Measurements from ENCODE around the gene MAP4K4.

Gene MAP4K4

DNA sequence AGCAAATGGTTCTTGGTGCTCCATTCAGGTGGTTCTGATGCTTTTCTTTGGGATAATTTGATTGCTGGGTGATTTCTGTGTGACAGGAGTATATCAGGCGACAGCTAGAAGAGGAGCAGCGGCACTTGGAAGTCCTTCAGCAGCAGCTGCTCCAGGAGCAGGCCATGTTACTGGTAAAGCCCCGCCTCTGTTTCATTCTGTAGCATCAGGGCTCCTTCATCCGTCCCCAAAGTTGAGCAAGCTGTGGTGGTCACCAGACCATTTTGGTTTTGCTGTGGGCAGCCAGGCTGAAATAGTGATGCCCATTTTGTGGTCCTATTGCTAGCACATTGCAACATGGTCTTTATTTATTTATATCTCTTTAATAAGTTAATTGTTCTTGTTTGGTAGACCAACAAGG is 161.4 kb downstream of the MAP4K4 start:
- H3K36me3 ChIP-seq (replicated peaks; ENCODE audit: low read depth, low read length): peaks cover 48% of the 10 kb centered on the region
- peaks cover 3% of the 10 kb centered on the region for H3K4me1 ChIP-seq (ENCODE audit: low read length)
- no peaks in the 10 kb centered on the region for H3K27me3 ChIP-seq (ENCODE audit: low read depth, low read length)
- no peak overlapping the region for H3K4me3 ChIP-seq (ENCODE audit: low read length)
- H2AFZ ChIP-seq (ENCODE audit: low read depth, low read length): no peak overlapping the region
- no peak overlapping the region for H3K27ac ChIP-seq (ENCODE audit: low read length)
- TF ChIP-seq EZH2phosphoT487 (IDR thresholded peaks at IDR 0.05; ENCODE audit: low read depth): no peak
- TF ChIP-seq, protein P1, sequence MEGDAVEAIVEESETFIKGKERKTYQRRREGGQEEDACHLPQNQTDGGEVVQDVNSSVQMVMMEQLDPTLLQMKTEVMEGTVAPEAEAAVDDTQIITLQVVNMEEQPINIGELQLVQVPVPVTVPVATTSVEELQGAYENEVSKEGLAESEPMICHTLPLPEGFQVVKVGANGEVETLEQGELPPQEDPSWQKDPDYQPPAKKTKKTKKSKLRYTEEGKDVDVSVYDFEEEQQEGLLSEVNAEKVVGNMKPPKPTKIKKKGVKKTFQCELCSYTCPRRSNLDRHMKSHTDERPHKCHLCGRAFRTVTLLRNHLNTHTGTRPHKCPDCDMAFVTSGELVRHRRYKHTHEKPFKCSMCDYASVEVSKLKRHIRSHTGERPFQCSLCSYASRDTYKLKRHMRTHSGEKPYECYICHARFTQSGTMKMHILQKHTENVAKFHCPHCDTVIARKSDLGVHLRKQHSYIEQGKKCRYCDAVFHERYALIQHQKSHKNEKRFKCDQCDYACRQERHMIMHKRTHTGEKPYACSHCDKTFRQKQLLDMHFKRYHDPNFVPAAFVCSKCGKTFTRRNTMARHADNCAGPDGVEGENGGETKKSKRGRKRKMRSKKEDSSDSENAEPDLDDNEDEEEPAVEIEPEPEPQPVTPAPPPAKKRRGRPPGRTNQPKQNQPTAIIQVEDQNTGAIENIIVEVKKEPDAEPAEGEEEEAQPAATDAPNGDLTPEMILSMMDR (IDR thresholded peaks at IDR 0.05; ENCODE audit: low read depth, low read length): no peak
- H3K4me2 ChIP-seq (ENCODE audit: low read length): no peak overlapping the region
- peaks cover 7% of the 10 kb centered on the region; the same call in 1 of the 2 replicates for H4K20me1 ChIP-seq (ENCODE audit: insufficient read depth, low read length)
- no peaks in the 10 kb centered on the region for H3K79me2 ChIP-seq (ENCODE audit: low read length)
- H3K9ac ChIP-seq (ENCODE audit: low read length): no peak overlapping the region
- no peaks in the 10 kb centered on the region for H3K9me3 ChIP-seq (ENCODE audit: insufficient read depth, low read length)

GRCh38 chr2:101859604-101860003 is 162.1 kb downstream of the MAP4K4 start:
- peaks cover 7% of the 10 kb centered on the region; the same call in 1 of the 2 replicates for H4K20me1 ChIP-seq (ENCODE audit: insufficient read depth, low read length)
- H3K27ac ChIP-seq (ENCODE audit: low read length): no peak overlapping the region
- H2AFZ ChIP-seq (ENCODE audit: low read depth, low read length): no peak overlapping the region
- H3K9me3 ChIP-seq (ENCODE audit: insufficient read depth, low read length): no peaks in the 10 kb centered on the region
- TF ChIP-seq, protein P1 (IDR thresholded peaks at IDR 0.05; ENCODE audit: low read depth, low read length): no peak
- TF ChIP-seq EZH2phosphoT487 (IDR thresholded peaks at IDR 0.05; ENCODE audit: low read depth): no peak
- H3K9ac ChIP-seq (ENCODE audit: low read length): no peak overlapping the region
- H3K27me3 ChIP-seq (ENCODE audit: low read depth, low read length): no peaks in the 10 kb centered on the region
- H3K4me1 ChIP-seq (ENCODE audit: low read length): peaks cover 3% of the 10 kb centered on the region
- H3K4me2 ChIP-seq (ENCODE audit: low read length): no peak overlapping the region
- H3K79me2 ChIP-seq (ENCODE audit: low read length): no peaks in the 10 kb centered on the region
- H3K4me3 ChIP-seq (ENCODE audit: low read length): no peak overlapping the region
- H3K36me3 ChIP-seq (replicated peaks; ENCODE audit: low read depth, low read length): peaks cover 46% of the 10 kb centered on the region

DNA sequence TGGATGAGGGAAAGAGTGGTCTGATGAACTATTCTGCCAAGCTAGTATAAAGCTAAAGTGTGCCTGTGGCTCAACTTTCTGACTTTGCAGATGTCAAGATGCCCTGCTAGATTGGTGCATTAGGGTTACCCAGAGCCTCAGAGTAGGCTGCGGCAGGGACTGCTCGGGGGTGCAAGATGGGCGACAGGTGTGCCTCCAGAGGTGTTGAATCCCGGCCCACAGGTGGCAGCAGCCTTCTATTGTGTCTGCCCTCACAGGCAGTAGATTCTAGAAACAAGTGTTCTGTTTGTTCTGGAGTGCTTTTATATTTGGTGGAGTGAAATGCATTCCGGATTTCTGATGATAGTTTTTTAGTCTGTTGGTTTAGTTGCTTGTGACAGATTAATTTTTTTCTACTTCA is 162.7 kb downstream of the MAP4K4 start:
- Histone ChIP-seq H3K4me1 (ENCODE audit: low read length) (peaks cover under 1% of the 10 kb centered on the region; the same call in 1 of the 2 replicates), H3K79me2 (ENCODE audit: low read length) (no peaks in the 10 kb centered on the region), H3K4me2 (ENCODE audit: low read length) (no peak overlapping the region), H4K20me1 (ENCODE audit: insufficient read depth, low read length) (peaks cover 7% of the 10 kb centered on the region; the same call in 1 of the 2 replicates), H3K9me3 (ENCODE audit: insufficient read depth, low read length) (no peaks in the 10 kb centered on the region), H3K27me3 (ENCODE audit: low read depth, low read length) (no peaks in the 10 kb centered on the region), H2AFZ (ENCODE audit: low read depth, low read length) (no peak overlapping the region), H3K9ac (ENCODE audit: low read length) (no peak overlapping the region), H3K4me3 (ENCODE audit: low read length) (no peak overlapping the region), H3K36me3 (replicated peaks; ENCODE audit: low read depth, low read length) (peaks cover 50% of the 10 kb centered on the region), H3K27ac (ENCODE audit: low read length) (no peak overlapping the region)
- no peak for TF ChIP-seq EZH2phosphoT487 (IDR thresholded peaks at IDR 0.05; ENCODE audit: low read depth)
- TF ChIP-seq, protein P1 (IDR thresholded peaks at IDR 0.05; ENCODE audit: low read depth, low read length): 0 out of 2 replicates have a peak, but pooled peaks have one; percentile 12

DNA sequence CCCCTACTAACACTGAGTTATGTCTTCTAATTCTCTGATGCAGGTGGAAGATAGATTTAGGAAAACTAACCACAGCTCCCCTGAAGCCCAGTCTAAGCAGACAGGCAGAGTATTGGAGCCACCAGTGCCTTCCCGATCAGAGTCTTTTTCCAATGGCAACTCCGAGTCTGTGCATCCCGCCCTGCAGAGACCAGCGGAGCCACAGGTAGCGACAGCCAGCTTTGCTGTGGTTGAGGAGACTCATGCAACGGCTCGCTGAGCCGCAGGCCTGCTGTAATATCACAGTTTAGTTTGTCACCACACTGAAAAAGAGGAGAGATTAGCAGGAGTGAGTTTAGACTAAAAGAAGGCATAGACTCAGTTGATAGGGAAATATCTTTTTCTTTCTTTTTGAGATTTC is 163.3 kb downstream of the MAP4K4 start:
- Histone ChIP-seq H3K27ac (ENCODE audit: low read length) (no peak overlapping the region), H3K79me2 (ENCODE audit: low read length) (no peaks in the 10 kb centered on the region)

More for the DNA sequence above, 163.3 kb downstream of the MAP4K4 start:
- Histone ChIP-seq H2AFZ (ENCODE audit: low read depth, low read length) (no peak overlapping the region), H3K9me3 (ENCODE audit: insufficient read depth, low read length) (no peaks in the 10 kb centered on the region), H3K4me3 (ENCODE audit: low read length) (no peak overlapping the region), H3K36me3 (replicated peaks; ENCODE audit: low read depth, low read length) (peaks cover 53% of the 10 kb centered on the region), H4K20me1 (ENCODE audit: insufficient read depth, low read length) (peaks cover 7% of the 10 kb centered on the region; the same call in 1 of the 2 replicates), H3K27me3 (ENCODE audit: low read depth, low read length) (no peaks in the 10 kb centered on the region), H3K9ac (ENCODE audit: low read length) (no peak overlapping the region), H3K4me1 (ENCODE audit: low read length) (no peaks in the 10 kb centered on the region), H3K4me2 (ENCODE audit: low read length) (no peak overlapping the region)
- no peak for TF ChIP-seq EZH2phosphoT487 (IDR thresholded peaks at IDR 0.05; ENCODE audit: low read depth)
- TF ChIP-seq, protein P1 (IDR thresholded peaks at IDR 0.05; ENCODE audit: low read depth, low read length): no peak
